H1 (cell line): ENCODE results near the gene TAL2. TPM values are rescaled to one million over a fixed set of nuclear protein-coding genes. Genes with fewer than 3 reads are reported as not detected.

Source experiments
- BCL11A ChIP-seq, 2 experiments: IDR thresholded peaks; one replicate each; pipeline ENCODE4 v1.6.1; 2011; ENCODE audit warnings: low read depth in 2 of 2, low read length in 2 of 2, mild to moderate bottlenecking in 2 of 2
- CBX5 ChIP-seq: fragments of 300-800, 300-1000 bp; sonication (generic); IDR thresholded peaks from 2 replicates; pipeline ENCODE4 v1.7.1; 2016; ENCODE audit warnings: antibody characterized with exemption, low read length, low read depth
- CREB1 ChIP-seq: IDR thresholded peaks from 2 replicates; pipeline ENCODE4 v1.6.1; 2012; ENCODE audit warnings: inconsistent platforms
- EP300 ChIP-seq, 2 experiments: IDR thresholded peaks; 1 replicate in 1 of 2; 2 replicates in 1 of 2; pipeline ENCODE4 v1.6.1; 2011 to 2012; ENCODE audit warnings: low read depth in 2 of 2, low read length in 2 of 2, mild to moderate bottlenecking in 2 of 2, borderline replicate concordance in 1 of 2, inconsistent platforms in 1 of 2, moderate library complexity in 1 of 2
- NRF1 ChIP-seq: IDR thresholded peaks from 2 replicates; pipeline ENCODE4 v1.6.1; 2011; ENCODE audit warnings: mild to moderate bottlenecking, low read depth, low read length, improper control_type of control experiment
- POU5F1 ChIP-seq: IDR thresholded peaks from 2 replicates; pipeline ENCODE4 v1.6.1; 2011; ENCODE audit warnings: low read depth, mild to moderate bottlenecking, low read length, moderate library complexity
- RNF2 ChIP-seq: fragments of 200-900, 300-1000 bp; sonication (generic); IDR thresholded peaks from 2 replicates; pipeline ENCODE4 v1.7.1; 2016; ENCODE audit warnings: borderline replicate concordance, low read depth, mild to moderate bottlenecking, antibody characterized with exemption, low read length; ENCODE audit not compliant: poor library complexity, severe bottlenecking; ENCODE audit errors: missing control alignments
- SAP30 ChIP-seq: fragments of 300-600 bp; sonication (generic); IDR thresholded peaks from 2 replicates; pipeline ENCODE4 v1.7.1; 2012; ENCODE audit warnings: low read length, moderate library complexity, mild to moderate bottlenecking, inconsistent platforms; ENCODE audit not compliant: insufficient read depth, insufficient replicate concordance
- SIN3A ChIP-seq, 2 experiments: IDR thresholded peaks in 1 of 2; conservative IDR thresholded peaks in 1 of 2; 2 replicates each; pipeline ENCODE4 v1.6.1; 2011 to 2012; ENCODE audit warnings: low read length in 2 of 2, improper control_type of control experiment in 1 of 2, low read depth in 1 of 2, mild to moderate bottlenecking in 1 of 2
- TCF12 ChIP-seq: IDR thresholded peaks from 2 replicates; pipeline ENCODE4 v1.6.1; 2011; ENCODE audit warnings: low read depth, mild to moderate bottlenecking, low read length
- polyA plus RNA-seq, 7 experiments: library from polyadenylated mRNA; depleted of rRNA in 3 of 7; stranded (reverse) in 5 of 7; unstranded in 2 of 7; fragments of >200 nt in 5 of 7; fragments of 200-250 nt in 2 of 7; gene quantifications; 1 replicate in 5 of 7; 2 replicates in 1 of 7; 4 replicates in 1 of 7; pipeline versions ENCODE4 v1.2.1 to v1.2.3, GENCODE V29; 2011 to 2013; ENCODE audit warnings: missing spikeins in 2 of 7, mixed read lengths in 2 of 7
- total RNA-seq: library from RNA; stranded (reverse); fragmentation: NEBNext Ultra II Directional; extraction: Animal tissue kit (Norgen Biotek cat#: 25700); gene quantifications from 2 replicates; pipeline ENCODE4 v1.2.1, GENCODE V29; 2021
- TF ChIP-seq, protein P1 (sequence below): fragments of 300-600 bp; sonication (generic); IDR thresholded peaks from 2 replicates; pipeline ENCODE4 v1.7.1; 2012; ENCODE audit warnings: low read length, moderate library complexity, mild to moderate bottlenecking, inconsistent platforms; ENCODE audit not compliant: insufficient replicate concordance

TAL2 gene
- total and polyA plus RNA-seq, 2 of the 8 experiments (the other 6 are each of a cell fraction or from before 2014, with no cell fraction given): 0.65 to 0.82 TPM

DNA sequence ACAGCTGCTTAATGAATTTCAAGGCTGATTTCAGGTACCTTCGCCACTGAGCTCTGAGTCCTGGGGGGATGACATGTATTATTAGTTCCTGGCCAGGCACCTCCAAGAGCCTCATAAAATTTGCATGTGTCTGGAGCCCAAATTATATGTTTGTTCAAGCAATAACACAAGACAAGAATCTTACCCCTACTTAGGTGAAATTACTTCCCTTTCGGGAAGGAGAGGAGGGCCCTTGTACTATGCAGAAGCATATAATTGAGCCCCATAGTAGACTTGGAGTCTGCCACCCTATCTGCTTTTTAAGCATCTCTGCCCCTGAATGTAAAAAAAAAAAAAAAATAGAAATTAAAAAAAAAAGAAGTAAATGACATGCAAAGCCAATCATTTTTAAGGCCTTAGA is 19.1 kb downstream of the TAL2 start (continued):
- TF ChIP-seq, protein P1, sequence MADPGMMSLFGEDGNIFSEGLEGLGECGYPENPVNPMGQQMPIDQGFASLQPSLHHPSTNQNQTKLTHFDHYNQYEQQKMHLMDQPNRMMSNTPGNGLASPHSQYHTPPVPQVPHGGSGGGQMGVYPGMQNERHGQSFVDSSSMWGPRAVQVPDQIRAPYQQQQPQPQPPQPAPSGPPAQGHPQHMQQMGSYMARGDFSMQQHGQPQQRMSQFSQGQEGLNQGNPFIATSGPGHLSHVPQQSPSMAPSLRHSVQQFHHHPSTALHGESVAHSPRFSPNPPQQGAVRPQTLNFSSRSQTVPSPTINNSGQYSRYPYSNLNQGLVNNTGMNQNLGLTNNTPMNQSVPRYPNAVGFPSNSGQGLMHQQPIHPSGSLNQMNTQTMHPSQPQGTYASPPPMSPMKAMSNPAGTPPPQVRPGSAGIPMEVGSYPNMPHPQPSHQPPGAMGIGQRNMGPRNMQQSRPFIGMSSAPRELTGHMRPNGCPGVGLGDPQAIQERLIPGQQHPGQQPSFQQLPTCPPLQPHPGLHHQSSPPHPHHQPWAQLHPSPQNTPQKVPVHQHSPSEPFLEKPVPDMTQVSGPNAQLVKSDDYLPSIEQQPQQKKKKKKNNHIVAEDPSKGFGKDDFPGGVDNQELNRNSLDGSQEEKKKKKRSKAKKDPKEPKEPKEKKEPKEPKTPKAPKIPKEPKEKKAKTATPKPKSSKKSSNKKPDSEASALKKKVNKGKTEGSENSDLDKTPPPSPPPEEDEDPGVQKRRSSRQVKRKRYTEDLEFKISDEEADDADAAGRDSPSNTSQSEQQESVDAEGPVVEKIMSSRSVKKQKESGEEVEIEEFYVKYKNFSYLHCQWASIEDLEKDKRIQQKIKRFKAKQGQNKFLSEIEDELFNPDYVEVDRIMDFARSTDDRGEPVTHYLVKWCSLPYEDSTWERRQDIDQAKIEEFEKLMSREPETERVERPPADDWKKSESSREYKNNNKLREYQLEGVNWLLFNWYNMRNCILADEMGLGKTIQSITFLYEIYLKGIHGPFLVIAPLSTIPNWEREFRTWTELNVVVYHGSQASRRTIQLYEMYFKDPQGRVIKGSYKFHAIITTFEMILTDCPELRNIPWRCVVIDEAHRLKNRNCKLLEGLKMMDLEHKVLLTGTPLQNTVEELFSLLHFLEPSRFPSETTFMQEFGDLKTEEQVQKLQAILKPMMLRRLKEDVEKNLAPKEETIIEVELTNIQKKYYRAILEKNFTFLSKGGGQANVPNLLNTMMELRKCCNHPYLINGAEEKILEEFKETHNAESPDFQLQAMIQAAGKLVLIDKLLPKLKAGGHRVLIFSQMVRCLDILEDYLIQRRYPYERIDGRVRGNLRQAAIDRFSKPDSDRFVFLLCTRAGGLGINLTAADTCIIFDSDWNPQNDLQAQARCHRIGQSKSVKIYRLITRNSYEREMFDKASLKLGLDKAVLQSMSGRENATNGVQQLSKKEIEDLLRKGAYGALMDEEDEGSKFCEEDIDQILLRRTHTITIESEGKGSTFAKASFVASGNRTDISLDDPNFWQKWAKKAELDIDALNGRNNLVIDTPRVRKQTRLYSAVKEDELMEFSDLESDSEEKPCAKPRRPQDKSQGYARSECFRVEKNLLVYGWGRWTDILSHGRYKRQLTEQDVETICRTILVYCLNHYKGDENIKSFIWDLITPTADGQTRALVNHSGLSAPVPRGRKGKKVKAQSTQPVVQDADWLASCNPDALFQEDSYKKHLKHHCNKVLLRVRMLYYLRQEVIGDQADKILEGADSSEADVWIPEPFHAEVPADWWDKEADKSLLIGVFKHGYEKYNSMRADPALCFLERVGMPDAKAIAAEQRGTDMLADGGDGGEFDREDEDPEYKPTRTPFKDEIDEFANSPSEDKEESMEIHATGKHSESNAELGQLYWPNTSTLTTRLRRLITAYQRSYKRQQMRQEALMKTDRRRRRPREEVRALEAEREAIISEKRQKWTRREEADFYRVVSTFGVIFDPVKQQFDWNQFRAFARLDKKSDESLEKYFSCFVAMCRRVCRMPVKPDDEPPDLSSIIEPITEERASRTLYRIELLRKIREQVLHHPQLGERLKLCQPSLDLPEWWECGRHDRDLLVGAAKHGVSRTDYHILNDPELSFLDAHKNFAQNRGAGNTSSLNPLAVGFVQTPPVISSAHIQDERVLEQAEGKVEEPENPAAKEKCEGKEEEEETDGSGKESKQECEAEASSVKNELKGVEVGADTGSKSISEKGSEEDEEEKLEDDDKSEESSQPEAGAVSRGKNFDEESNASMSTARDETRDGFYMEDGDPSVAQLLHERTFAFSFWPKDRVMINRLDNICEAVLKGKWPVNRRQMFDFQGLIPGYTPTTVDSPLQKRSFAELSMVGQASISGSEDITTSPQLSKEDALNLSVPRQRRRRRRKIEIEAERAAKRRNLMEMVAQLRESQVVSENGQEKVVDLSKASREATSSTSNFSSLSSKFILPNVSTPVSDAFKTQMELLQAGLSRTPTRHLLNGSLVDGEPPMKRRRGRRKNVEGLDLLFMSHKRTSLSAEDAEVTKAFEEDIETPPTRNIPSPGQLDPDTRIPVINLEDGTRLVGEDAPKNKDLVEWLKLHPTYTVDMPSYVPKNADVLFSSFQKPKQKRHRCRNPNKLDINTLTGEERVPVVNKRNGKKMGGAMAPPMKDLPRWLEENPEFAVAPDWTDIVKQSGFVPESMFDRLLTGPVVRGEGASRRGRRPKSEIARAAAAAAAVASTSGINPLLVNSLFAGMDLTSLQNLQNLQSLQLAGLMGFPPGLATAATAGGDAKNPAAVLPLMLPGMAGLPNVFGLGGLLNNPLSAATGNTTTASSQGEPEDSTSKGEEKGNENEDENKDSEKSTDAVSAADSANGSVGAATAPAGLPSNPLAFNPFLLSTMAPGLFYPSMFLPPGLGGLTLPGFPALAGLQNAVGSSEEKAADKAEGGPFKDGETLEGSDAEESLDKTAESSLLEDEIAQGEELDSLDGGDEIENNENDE: no peak
- TF ChIP-seq SAP30 (no peak), CBX5 (no peak), EP300 (IDR thresholded peaks at IDR 0.05; ENCODE audit: borderline replicate concordance in 1 of 2, low read depth in 2 of 2, low read length in 2 of 2) (no peak), SIN3A (conservative IDR thresholded peaks at IDR 0.05 in 1 of 2, IDR thresholded peaks at IDR 0.05 in 1 of 2; ENCODE audit: low read depth in 1 of 2, low read length in 2 of 2) (no peak), TCF12 (no peak), POU5F1 (no peak), BCL11A (IDR thresholded peaks at IDR 0.05; ENCODE audit: low read depth in 2 of 2, low read length in 2 of 2) (no peak), CREB1 (no peak), RNF2 (no peak), NRF1 (no peak)
